K562 (cell line): ENCODE data around the gene CHMP1A. TPM values are rescaled to one million over a fixed set of nuclear protein-coding genes. Genes with fewer than 3 reads are reported as not detected.
A peak's percentile ranks its signal among the peaks of the same experiment; 100 is the strongest.

Experiments
- ATAC-seq: fragments of 200-7000 bp; cut with Tn5 transposase; 3 replicates; pipeline ENCODE4 v1.9.1; 2020; ENCODE audit warnings: moderate library complexity
- BruUV-seq: library from RNA; stranded (reverse); fragments of 400-500 nt; replicated peaks from 2 replicates; lab custom pipeline; 2021; lab: Mats Ljungman, UMichigan
- CTCF ChIA-PET: fragments of 300-600 bp; formaldehyde crosslinking; extraction: SDS; loops from one replicate; lab custom pipeline; 2021; ENCODE audit warnings: low intra/inter-chr PET ratio; lab: Yijun Ruan, JAX
- POLR2A ChIA-PET: fragments of 300-600, 350-650 bp; sonication (Branson Sonifier 250); formaldehyde crosslinking; extraction: SDS; loops from one replicate; lab custom pipeline; 2021; ENCODE audit warnings: antibody characterized with exemption, inconsistent platforms; lab: Yijun Ruan, JAX
- DNase-seq, 4 experiments: peaks; one replicate each; pipeline versions ENCODE4 v3.0.0 to v3.0.0-alpha.2; 2011 to 2018; ENCODE audit warnings: low spot score in 3 of 4, mixed read lengths in 3 of 4; ENCODE audit errors: extremely low read depth in 1 of 4
- FAIRE-seq: peaks from 2 replicates; lab custom pipeline; 2011; peaks lifted over from hg19 to GRCh38; lab: Jason Lieb, UNC
- H2AFZ ChIP-seq: 2 replicates; pipeline ENCODE4 v1.6.0; 2011; ENCODE audit warnings: low read depth, low read length, control low read depth, inconsistent platforms
- H3K27ac ChIP-seq: fragments of 200-600 bp; 3 replicates; pipeline ENCODE4 v1.8.0; 2011; ENCODE audit warnings: low read depth, mild to moderate bottlenecking, control low read depth, inconsistent platforms, low read length, moderate library complexity, mixed read lengths; ENCODE audit errors: extremely low read depth
- H3K27me3 ChIP-seq, 2 experiments: fragments of 300-600 bp in 1 of 2; 2 replicates in 1 of 2; 3 replicates in 1 of 2; pipeline versions ENCODE4 v1.6.0 to v1.8.0; 2011; ENCODE audit warnings: inconsistent platforms in 2 of 2, low read length in 2 of 2, mild to moderate bottlenecking in 1 of 2, mixed read lengths in 1 of 2, moderate library complexity in 1 of 2; ENCODE audit not compliant: control insufficient read depth in 2 of 2, insufficient read depth in 2 of 2
- H3K36me3 ChIP-seq: fragments of 300-600 bp; 3 replicates; pipeline ENCODE4 v1.8.0; 2011; ENCODE audit warnings: mild to moderate bottlenecking, low read length, inconsistent platforms; ENCODE audit not compliant: control insufficient read depth, insufficient read depth
- H3K4me1 ChIP-seq, 2 experiments: fragments of 200-600 bp in 1 of 2; replicated peaks in 1 of 2; 2 replicates in 1 of 2; 3 replicates in 1 of 2; pipeline versions ENCODE4 v1.5.1 to v1.8.0; 2011; ENCODE audit warnings: inconsistent platforms in 2 of 2, low read length in 2 of 2, mild to moderate bottlenecking in 1 of 2, mixed read lengths in 1 of 2, moderate library complexity in 1 of 2; ENCODE audit not compliant: control insufficient read depth in 2 of 2, insufficient read depth in 2 of 2
- H3K4me2 ChIP-seq: 2 replicates; pipeline ENCODE4 v1.6.1; 2011; ENCODE audit warnings: low read length, control low read depth, inconsistent platforms, mixed read lengths; ENCODE audit not compliant: insufficient read depth
- H3K4me3 ChIP-seq: fragments of 200-600 bp; sonication (generic), shearing (Covaris generic); 2 replicates; pipeline ENCODE4 v1.5.1; 2016; ENCODE audit warnings: control low read depth, inconsistent platforms
- H3K79me2 ChIP-seq: fragments of 200-600 bp; 3 replicates; pipeline ENCODE4 v1.8.0; 2011; ENCODE audit warnings: low read length, inconsistent platforms; ENCODE audit not compliant: control insufficient read depth, insufficient read depth
- H3K9ac ChIP-seq, 2 experiments: 2 replicates each; pipeline versions ENCODE4 v1.6.0 to v1.6.1; 2011; ENCODE audit warnings: low read depth in 2 of 2, low read length in 2 of 2, control low read depth in 1 of 2, inconsistent platforms in 1 of 2, mild to moderate bottlenecking in 1 of 2, mixed read lengths in 1 of 2; ENCODE audit not compliant: insufficient read depth in 1 of 2
- H3K9me1 ChIP-seq: one replicate; pipeline ENCODE4 v1.6.0; 2011; ENCODE audit warnings: inconsistent platforms, mild to moderate bottlenecking, low read length, moderate library complexity; ENCODE audit not compliant: control insufficient read depth, insufficient read depth
- H3K9me3 ChIP-seq: replicated peaks from 2 replicates; pipeline ENCODE4 v1.5.1; 2011; ENCODE audit warnings: low read depth, low read length, inconsistent platforms; ENCODE audit not compliant: control insufficient read depth, insufficient read depth
- H4K20me1 ChIP-seq: replicated peaks from 2 replicates; pipeline ENCODE4 v1.6.1; 2011; ENCODE audit warnings: low read length, inconsistent platforms, mixed read lengths; ENCODE audit not compliant: control insufficient read depth, insufficient read depth
- C11orf30 ChIP-seq: fragments of 450-650 bp; IDR thresholded peaks from 2 replicates; pipeline ENCODE4 v1.6.1; 2016; ENCODE audit warnings: low read depth, mild to moderate bottlenecking
- ERF ChIP-seq: fragments of 450-650 bp; formaldehyde crosslinking; IDR thresholded peaks from 2 replicates; pipeline ENCODE4 v1.4.0; 2020; ENCODE audit warnings: mild to moderate bottlenecking, mixed read lengths
- HNRNPK ChIP-seq: fragments of 200-400 bp; formaldehyde crosslinking; IDR thresholded peaks from one replicate; pipeline ENCODE4 v1.6.1; 2018; ENCODE audit warnings: mild to moderate bottlenecking, low read depth, low read length; ENCODE audit not compliant: poor library complexity, severe bottlenecking
- HNRNPL ChIP-seq: fragments of 200-400 bp; formaldehyde crosslinking; IDR thresholded peaks from 2 replicates; pipeline ENCODE4 v1.6.1; 2017; ENCODE audit warnings: low read depth, mild to moderate bottlenecking, low read length
- HOMEZ ChIP-seq: fragments of 250-450 bp; sonication (Bioruptor Pico); IDR thresholded peaks from 2 replicates; pipeline ENCODE4 v1.4.0; 2020; ENCODE audit warnings: mild to moderate bottlenecking, moderate library complexity
- JUNB ChIP-seq: fragments of 450-650 bp; formaldehyde crosslinking; conservative IDR thresholded peaks from 2 replicates; pipeline ENCODE4 v1.4.0; 2020; ENCODE audit warnings: mild to moderate bottlenecking
- KDM5B ChIP-seq: fragments of 200-600 bp; sonication (generic); IDR thresholded peaks from 2 replicates; pipeline ENCODE4 v1.6.1; 2012; ENCODE audit warnings: low read depth, mild to moderate bottlenecking, moderate library complexity, low read length, control low read depth, inconsistent platforms; ENCODE audit not compliant: insufficient replicate concordance
- MTA3 ChIP-seq: fragments of 450-650 bp; formaldehyde crosslinking; IDR thresholded peaks from 2 replicates; pipeline ENCODE4 v1.6.1; 2017; ENCODE audit warnings: mild to moderate bottlenecking, borderline replicate concordance
- POLR2A ChIP-seq: fragments of 450-650 bp; conservative IDR thresholded peaks from 2 replicates; pipeline ENCODE4 v1.6.1; 2016
- POLR2G ChIP-seq: fragments of 200-400 bp; formaldehyde crosslinking; IDR thresholded peaks from 2 replicates; pipeline ENCODE4 v1.6.1; 2017; ENCODE audit warnings: low read depth, mild to moderate bottlenecking, antibody characterized with exemption, low read length, moderate library complexity
- RBFOX2 ChIP-seq: fragments of 200-400 bp; formaldehyde crosslinking; IDR thresholded peaks from 2 replicates; pipeline ENCODE4 v1.6.1; 2017; ENCODE audit warnings: low read depth, mild to moderate bottlenecking, low read length, moderate library complexity
- RERE ChIP-seq: sonication (generic); formaldehyde crosslinking; IDR thresholded peaks from 2 replicates; pipeline ENCODE4 v1.8.0; 2023; ENCODE audit warnings: missing genetic modification reagents, mild to moderate bottlenecking, borderline replicate concordance
- RHOXF2B ChIP-seq: fragments of 250-450 bp; sonication (Bioruptor Pico); conservative IDR thresholded peaks from 2 replicates; pipeline ENCODE4 v1.5.1; 2021
- SUPT5H ChIP-seq: fragments of 450-650 bp; IDR thresholded peaks from 2 replicates; pipeline ENCODE4 v1.6.1; 2016
- ZNF3 ChIP-seq: fragments of 250-450 bp; sonication (Bioruptor Pico); IDR thresholded peaks from 2 replicates; pipeline ENCODE4 v1.5.0; 2021; ENCODE audit warnings: mild to moderate bottlenecking, moderate library complexity
- WGBS: fragments of 100-300 bp; shearing (Covaris generic); methylation state at CpG from one replicate; pipeline ENCODE4 v1.1.6; 2016; ENCODE audit warnings: low coverage, mixed read lengths; ENCODE audit not compliant: insufficient coverage; ENCODE audit errors: missing lambda C conversion rate; 5-methylcytosine and 5-hydroxymethylcytosine counted together
- in situ Hi-C: fragments of 300-500 bp; cut with MboI; formaldehyde crosslinking; loops from 4 replicates; pipeline ENCODE4 v1.15.0; 2018; ENCODE audit warnings: inconsistent platforms, mixed read lengths
- intact Hi-C: fragments of 100-400 bp; cut with micrococcal nuclease; formaldehyde crosslinking; loops from 2 replicates; pipeline ENCODE4 v1.14.2; 2022
- polyA plus RNA-seq, 8 experiments: library from polyadenylated mRNA; depleted of rRNA in 4 of 8; stranded (reverse) in 5 of 8; unstranded in 3 of 8; fragments of >200 nt; fragmentation: Nextera tagmentation in 2 of 8; fragmentation: Illumina TruSeq in 1 of 8; extraction: Ambion mirVana in 2 of 8; extraction: Trizol in 1 of 8; gene quantifications; 2 replicates each; pipeline versions ENCODE4 v1.2.1 to v1.2.3, GENCODE V29; 2011 to 2014; ENCODE audit warnings: inconsistent platforms in 1 of 8, missing spikeins in 1 of 8
- total RNA-seq, 7 experiments: library from RNA; depleted of rRNA in 6 of 7; stranded (reverse); fragments of >200 nt in 6 of 7; fragmentation: Illumina TruSeq in 2 of 7; extraction: Trizol in 2 of 7; gene quantifications; 2 replicates each; pipeline versions ENCODE4 v1.2.1 to v1.2.3, GENCODE V29; 2011 to 2021; ENCODE audit warnings: low replicate concordance in 1 of 7

Gene CHMP1A
- total and polyA plus RNA-seq, 9 of the 15 experiments (the other 6 are each of a cell fraction or from before 2014, with no cell fraction given): 0.83 to 79.9 (median 45.2) TPM

DNA sequence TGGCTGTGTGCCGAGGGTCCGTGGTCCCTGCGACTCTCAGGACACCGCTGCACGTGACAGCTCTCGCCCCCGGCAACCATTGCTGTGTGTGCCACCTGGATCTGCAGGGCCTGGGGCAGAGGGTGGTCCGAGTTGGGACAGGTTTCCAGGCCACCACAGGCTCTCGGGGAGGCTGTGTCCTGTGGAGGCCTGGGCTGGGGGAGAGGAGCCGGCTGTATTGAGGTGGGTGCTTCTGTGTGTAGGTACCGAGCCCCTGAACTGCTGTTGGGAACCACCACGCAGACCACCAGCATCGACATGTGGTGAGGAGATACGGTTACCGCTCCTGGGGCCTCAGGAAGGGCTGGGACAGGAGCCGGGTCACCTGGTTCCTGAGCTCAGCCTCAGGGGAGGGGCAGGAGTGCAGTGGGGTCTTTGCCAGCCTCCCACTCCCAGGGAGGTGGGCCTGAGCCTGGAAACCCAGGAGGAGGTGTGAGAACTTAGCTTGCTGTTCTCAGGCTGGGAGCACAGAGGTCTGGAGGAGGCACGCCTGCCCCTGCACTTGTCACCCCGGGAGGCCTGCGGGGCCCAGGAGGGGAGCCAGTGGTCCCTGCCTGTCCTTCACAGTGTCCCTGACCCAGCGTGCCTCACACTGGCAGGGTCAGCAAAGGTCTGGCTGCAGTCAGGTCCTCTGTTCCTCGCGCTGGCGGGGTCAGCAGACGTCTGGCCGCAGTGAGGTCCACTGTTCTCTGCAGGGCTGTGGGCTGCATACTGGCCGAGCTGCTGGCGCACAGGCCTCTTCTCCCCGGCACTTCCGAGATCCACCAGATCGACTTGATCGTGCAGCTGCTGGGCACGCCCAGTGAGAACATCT lies 36.6 kb upstream of the CHMP1A start:
- Histone ChIP-seq H2AFZ (no peak overlapping the region), H3K79me2 (peaks cover 3% of the 10 kb centered on the region; the same call in 2 of the 3 replicates), H3K9me3 (no peaks in the 10 kb centered on the region), H3K27me3 (no peaks in the 10 kb centered on the region), H4K20me1 (no peaks in the 10 kb centered on the region), H3K27ac (no peak overlapping the region), H3K9me1 (peaks cover 11% of the 10 kb centered on the region), H3K4me2 (no peak overlapping the region), H3K9ac (0 out of 4 replicates have a peak overlapping the region, but pooled peaks of 1 of the 2 experiments have one; percentile 40), H3K36me3 (peaks cover 83% of the 10 kb centered on the region), H3K4me1 (peaks cover 0 to 50% of the 10 kb centered on the region in 2 experiments; a peak in 3 of 5 replicates), H3K4me3 (no peak overlapping the region)
- in situ Hi-C loops: no loop called here
- BruUV-seq: no TSS peak
- no peak for DNase-seq
- no peak for ATAC-seq
- ChIA-PET POLR2A (interaction anchor here (0.6 to 1.5 kb wide), 5 partner anchors 7 to 117 kb away, joined by 3 to 8 read pairs (median 3); partner anchors contain the start of gene CDK10), CTCF (no interaction called here)
- no peak for FAIRE-seq
- intact Hi-C loops: no loop called here
- WGBS: 91% methylated on average over 31 of the region's 32 CpGs
- TF ChIP-seq C11orf30 (no peak), MTA3 (no peak), JUNB (CRISPR knock-in tag) (no peak), SUPT5H (0 out of 2 replicates have a peak, but pooled peaks have one; percentile 36), ZNF3 (CRISPR knock-in tag) (no peak), ERF (no peak), HNRNPL (peak; percentile 61; the same call in 1 of the 2 replicates), HOMEZ (no peak), HNRNPK (no peak), POLR2A (peak; percentile 58), POLR2G (peak; percentile 59; the same call in 1 of the 2 replicates), RERE (no peak), RHOXF2B (no peak), KDM5B (no peak), RBFOX2 (peak; percentile 32; the same call in 1 of the 2 replicates)
